Neural progenitor cell (in vitro differentiated cells): ENCODE measurements around the gene TTLL5. TPM values are rescaled to one million over a fixed set of nuclear protein-coding genes. Genes with fewer than 3 reads are reported as not detected.

ENCODE experiments used
- DNase-seq: peaks from one replicate; pipeline ENCODE4 v3.0.0-alpha.2; 2016; ENCODE audit warnings: low spot score
- H2AFZ ChIP-seq: fragments of 200-600 bp; sonication (generic); replicated peaks from 2 replicates; pipeline ENCODE4 v1.6.1; 2016; ENCODE audit warnings: antibody characterized with exemption
- H3F3A ChIP-seq: fragments of 200-600 bp; sonication (generic); 2 replicates; pipeline ENCODE4 v1.6.1; 2016; ENCODE audit warnings: antibody characterized with exemption, low read depth
- H3K27ac ChIP-seq: fragments of 200-600 bp; sonication (generic); 2 replicates; pipeline ENCODE4 v1.5.1; 2016; ENCODE audit warnings: mild to moderate bottlenecking
- H3K27me3 ChIP-seq: fragments of 200-600 bp; sonication (generic); 2 replicates; pipeline ENCODE4 v1.6.1; 2016; ENCODE audit warnings: mild to moderate bottlenecking, moderate library complexity
- H3K36me3 ChIP-seq: fragments of 200-600 bp; sonication (generic); 2 replicates; pipeline ENCODE4 v1.5.1; 2016
- H3K4me1 ChIP-seq: fragments of 200-600 bp; sonication (generic); 2 replicates; pipeline ENCODE4 v1.6.1; 2016; ENCODE audit warnings: mixed run types
- H3K4me2 ChIP-seq: fragments of 200-600 bp; sonication (generic); 2 replicates; pipeline ENCODE4 v1.6.1; 2016
- H3K4me3 ChIP-seq: fragments of 200-600 bp; sonication (generic); 2 replicates; pipeline ENCODE4 v1.5.1; 2016
- H3K79me2 ChIP-seq: fragments of 200-600 bp; sonication (generic); 2 replicates; pipeline ENCODE4 v1.6.1; 2016; ENCODE audit warnings: low read depth
- H3K9ac ChIP-seq: fragments of 200-600 bp; sonication (generic); 2 replicates; pipeline ENCODE4 v1.6.1; 2016
- H3K9me3 ChIP-seq: fragments of 200-600 bp; sonication (generic); 2 replicates; pipeline ENCODE4 v1.5.1; 2016; ENCODE audit warnings: low read depth
- H4K20me1 ChIP-seq: fragments of 200-600 bp; sonication (generic); 2 replicates; pipeline ENCODE4 v1.6.1; 2016; ENCODE audit warnings: low read depth
- H3K27ac Mint-ChIP-seq: 3 replicates; pipeline ENCODE4 v1.8.0; 2021; ENCODE audit warnings: mixed read lengths
- H3K27me3 Mint-ChIP-seq: 2 replicates; pipeline ENCODE4 v1.8.0; 2022; ENCODE audit warnings: low read depth, mild to moderate bottlenecking, inconsistent platforms, moderate library complexity, mixed read lengths; ENCODE audit not compliant: insufficient read depth
- H3K36me3 Mint-ChIP-seq: 3 replicates; pipeline ENCODE4 v1.8.0; 2021; ENCODE audit warnings: mixed read lengths
- H3K4me1 Mint-ChIP-seq: 3 replicates; pipeline ENCODE4 v1.8.0; 2021; ENCODE audit warnings: mixed read lengths
- H3K4me3 Mint-ChIP-seq: 3 replicates; pipeline ENCODE4 v1.8.0; 2021; ENCODE audit warnings: mild to moderate bottlenecking, moderate library complexity, mixed read lengths
- H3K9me3 Mint-ChIP-seq: 3 replicates; pipeline ENCODE4 v1.8.0; 2020; ENCODE audit warnings: mixed read lengths
- CTCF ChIP-seq: fragments of 200-600 bp; sonication (generic); IDR thresholded peaks from 2 replicates; pipeline ENCODE4 v1.5.1; 2017; ENCODE audit warnings: antibody characterized with exemption, mild to moderate bottlenecking
- EZH2 ChIP-seq: fragments of 200-600 bp; sonication (generic); IDR thresholded peaks from 2 replicates; pipeline ENCODE4 v1.6.1; 2017; ENCODE audit warnings: antibody characterized with exemption, mild to moderate bottlenecking, moderate library complexity
- EZH2phosphoT487 ChIP-seq: fragments of 200-600 bp; sonication (generic); IDR thresholded peaks from 2 replicates; pipeline ENCODE4 v1.6.1; 2017; ENCODE audit warnings: antibody characterized with exemption
- total RNA-seq: library from RNA; depleted of rRNA; stranded (reverse); fragments of >200 nt; gene quantifications from 2 replicates; pipeline ENCODE4 v1.2.3, GENCODE V29; 2015; ENCODE audit warnings: low replicate concordance

The TTLL5 gene
- total RNA-seq, 1 donor from 2014 or later = 61.4 TPM

- H3K4me1 ChIP-seq = peaks cover 8% of the 10 kb centered on the region
- no peaks in the 10 kb centered on the region for H3K27me3 ChIP-seq
- no peak overlapping the region for H3K27ac Mint-ChIP-seq
- peaks cover 19% of the 10 kb centered on the region for H3K4me1 Mint-ChIP-seq
- H4K20me1 ChIP-seq = no peaks in the 10 kb centered on the region
- no peak overlapping the region for H3K4me3 ChIP-seq
- no peak for DNase-seq
- H3F3A ChIP-seq = no peaks in the 10 kb centered on the region
- H3K27ac ChIP-seq = no peak overlapping the region
- no peaks in the 10 kb centered on the region for H3K36me3 ChIP-seq
- peaks cover 2% of the 10 kb centered on the region for H3K36me3 Mint-ChIP-seq
- no peak overlapping the region for H2AFZ ChIP-seq
- H3K4me3 Mint-ChIP-seq = no peak overlapping the region
- no peak for TF ChIP-seq CTCF
- TF ChIP-seq EZH2 = no peak
- no peak for TF ChIP-seq EZH2phosphoT487
- H3K9me3 ChIP-seq = no peaks in the 10 kb centered on the region
- no peaks in the 10 kb centered on the region for H3K9me3 Mint-ChIP-seq
- H3K4me2 ChIP-seq = no peak overlapping the region
- H3K9ac ChIP-seq = no peak overlapping the region
- no peaks in the 10 kb centered on the region for H3K27me3 Mint-ChIP-seq
- H3K79me2 ChIP-seq = no peaks in the 10 kb centered on the region
Measured at GRCh38 chr14:75933712-75934296, 272.8 kb downstream of the TTLL5 start.

GRCh38 chr14:75934998-75935628 is 274.1 kb downstream of the TTLL5 start:
- Histone ChIP-seq H3K9ac (no peak overlapping the region), H3K79me2 (no peaks in the 10 kb centered on the region), H3K9me3 (no peaks in the 10 kb centered on the region), H3K4me2 (no peak overlapping the region), H3F3A (no peaks in the 10 kb centered on the region), H3K4me3 (no peak overlapping the region), H3K27ac (no peak overlapping the region), H3K4me1 (peaks cover 8% of the 10 kb centered on the region), H3K27me3 (no peaks in the 10 kb centered on the region), H3K36me3 (no peaks in the 10 kb centered on the region), H2AFZ (no peak overlapping the region), H4K20me1 (no peaks in the 10 kb centered on the region)
- Mint-ChIP-seq H3K36me3 (peaks cover 2% of the 10 kb centered on the region), H3K27me3 (no peaks in the 10 kb centered on the region), H3K4me3 (no peak overlapping the region), H3K9me3 (no peaks in the 10 kb centered on the region), H3K4me1 (peaks cover 19% of the 10 kb centered on the region), H3K27ac (no peak overlapping the region)
- TF ChIP-seq CTCF (no peak), EZH2phosphoT487 (no peak)
- no peak for DNase-seq

DNA sequence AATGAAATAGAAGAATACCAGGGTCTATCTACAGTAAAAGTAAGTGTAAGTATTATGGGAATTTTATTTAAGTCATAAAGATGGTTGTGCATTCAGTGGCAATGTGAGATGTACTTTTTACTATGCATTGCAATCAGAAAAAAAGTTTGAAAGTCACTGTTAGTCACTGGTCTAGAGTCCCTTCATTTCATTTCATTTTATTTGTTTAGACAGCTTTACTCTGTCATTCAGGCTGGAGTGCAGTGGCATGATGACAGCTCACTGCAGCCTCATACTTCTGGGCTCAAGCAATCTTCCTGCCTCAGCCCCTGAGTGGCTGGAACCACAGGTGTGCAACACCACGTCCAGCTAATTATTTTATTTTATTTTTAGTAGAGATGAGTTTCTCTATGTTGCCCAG is 278.2 kb downstream of the TTLL5 start:
- H3K27ac Mint-ChIP-seq = no peak overlapping the region
- Histone ChIP-seq H3K27ac (no peak overlapping the region), H3K27me3 (no peaks in the 10 kb centered on the region), H3F3A (no peaks in the 10 kb centered on the region), H3K9ac (no peak overlapping the region), H3K9me3 (no peaks in the 10 kb centered on the region), H3K4me2 (no peak overlapping the region), H3K36me3 (no peaks in the 10 kb centered on the region), H3K4me1 (peaks cover 8% of the 10 kb centered on the region), H4K20me1 (no peaks in the 10 kb centered on the region), H2AFZ (no peak overlapping the region), H3K4me3 (no peak overlapping the region), H3K79me2 (no peaks in the 10 kb centered on the region)
- no peaks in the 10 kb centered on the region for H3K9me3 Mint-ChIP-seq
- DNase-seq = no peak
- peaks cover 17% of the 10 kb centered on the region for H3K4me1 Mint-ChIP-seq
- peaks cover 4% of the 10 kb centered on the region for H3K36me3 Mint-ChIP-seq
- no peak overlapping the region for H3K4me3 Mint-ChIP-seq
- no peak for TF ChIP-seq EZH2phosphoT487
- TF ChIP-seq EZH2 = no peak
- TF ChIP-seq CTCF = no peak
- H3K27me3 Mint-ChIP-seq = no peaks in the 10 kb centered on the region
